HG03342 (cell line): ENCODE results near the gene IRF2BP2.
"Not testable (repeated sequence)": the region's sequence is repeated elsewhere in the genome, so short reads cannot be mapped to it uniquely, and the experiment has no call there.

Experiments used
- ATAC-seq: cut with Tn5 transposase; IDR thresholded peaks from one replicate; pipeline ENCODE4 v1.9.1; 2021; ENCODE audit warnings: mild to moderate bottlenecking, moderate library complexity; ENCODE audit not compliant: unreplicated experiment

Gene IRF2BP2

DNA sequence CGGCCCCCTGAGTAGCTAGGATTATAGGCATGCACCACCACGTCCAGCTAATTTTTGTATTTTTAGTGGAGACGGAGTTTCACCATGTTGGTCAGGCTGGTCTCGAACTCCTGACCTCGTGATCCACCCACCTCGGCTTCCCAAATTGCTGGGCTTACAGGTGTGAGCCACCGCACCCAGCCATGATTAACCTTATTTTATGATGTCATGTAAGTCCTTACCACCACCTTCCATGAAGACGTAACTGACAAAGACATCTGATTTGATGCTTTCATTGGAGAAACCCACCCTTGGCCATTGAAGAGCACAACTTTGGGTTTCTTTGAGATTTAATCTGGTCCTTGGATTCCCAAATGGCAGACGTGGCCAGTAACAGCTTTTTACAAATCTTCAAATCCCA, 24.9 kb upstream of the IRF2BP2 start:
- not testable (repeated sequence) for ATAC-seq

DNA sequence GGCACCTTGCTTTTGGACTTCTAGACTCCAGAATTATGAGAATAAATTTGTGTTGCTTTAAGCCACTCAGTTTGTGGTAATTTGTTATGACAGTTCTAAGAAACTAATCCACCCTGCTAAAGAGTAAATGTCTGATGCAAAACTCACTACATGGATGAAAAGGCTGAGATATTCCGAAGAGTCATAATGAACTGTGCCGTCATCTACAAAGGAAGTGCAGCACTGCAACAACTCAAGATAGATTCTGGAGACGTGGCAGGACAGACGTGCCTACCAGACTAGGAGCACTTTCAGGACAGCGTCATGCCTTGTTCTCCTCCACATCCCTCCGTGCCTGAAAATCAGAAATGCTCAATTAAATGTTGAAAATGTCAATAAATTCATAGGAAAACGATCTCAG, 24.4 kb upstream of the IRF2BP2 start:
- no peak for ATAC-seq

GRCh38 chr1:234633246-234634003, 23.4 kb upstream of the IRF2BP2 start:
- no peak for ATAC-seq

DNA sequence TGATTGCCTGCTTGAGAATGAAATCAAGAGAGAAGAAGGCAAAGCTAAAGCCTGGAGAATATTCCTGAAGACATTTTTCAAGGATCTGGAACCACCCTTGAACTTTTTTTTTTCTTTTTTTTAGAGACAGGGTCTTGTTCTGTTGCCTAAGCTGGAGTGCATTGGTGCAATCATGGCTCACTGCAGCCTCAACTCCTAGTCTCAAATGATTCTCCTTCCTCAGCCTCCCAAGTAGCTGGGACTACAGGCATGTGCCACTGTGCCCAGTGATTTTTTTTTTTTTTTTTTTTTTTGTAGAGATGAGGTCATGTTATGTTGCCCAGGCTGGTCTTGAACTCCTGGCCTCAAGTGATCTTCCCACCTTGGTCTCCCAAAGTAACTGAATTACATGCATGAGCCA, 22.2 kb upstream of the IRF2BP2 start:
- ATAC-seq, result no peak

DNA sequence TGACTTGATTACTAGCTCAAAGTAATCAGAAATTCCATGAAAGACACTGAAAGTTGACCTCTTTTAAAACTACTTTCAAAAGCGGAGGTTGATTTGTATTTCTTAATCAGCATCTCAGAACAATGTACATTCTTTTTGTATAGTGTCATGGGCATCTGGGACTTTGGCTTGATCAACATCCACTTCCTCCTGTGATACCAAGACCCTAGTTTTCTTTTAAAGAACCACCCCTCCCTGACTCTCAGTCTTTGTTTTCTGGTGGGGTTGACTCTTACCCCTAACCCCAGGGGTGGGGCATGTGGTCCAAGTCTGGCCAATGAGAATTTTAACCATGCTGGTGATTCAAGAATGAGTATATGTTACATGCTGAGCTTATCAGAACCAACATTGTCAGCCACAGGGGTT, 21.7 kb upstream of the IRF2BP2 start:
- no peak for ATAC-seq

GRCh38 chr1:234629026-234629425, 19.0 kb upstream of the IRF2BP2 start:
- no peak for ATAC-seq

DNA sequence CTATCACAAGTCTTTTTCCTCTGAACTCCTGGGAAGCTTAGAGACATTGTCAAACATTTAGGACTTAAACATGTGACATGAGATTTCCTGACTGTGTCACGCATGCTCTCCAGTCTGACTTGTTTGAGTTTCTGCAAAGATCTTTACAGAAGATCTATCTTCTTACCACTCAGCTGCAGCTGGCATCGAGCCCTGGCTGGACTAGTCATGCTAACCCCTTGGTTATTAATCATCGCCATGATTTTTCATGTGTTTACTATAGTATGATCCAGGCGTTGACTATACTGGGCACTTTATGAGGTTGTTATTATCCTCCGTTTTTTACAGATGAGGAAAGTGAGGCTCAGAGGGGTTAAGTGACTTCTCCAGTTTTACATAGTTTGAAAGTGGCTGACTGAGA, 18.1 kb upstream of the IRF2BP2 start:
- no peak for ATAC-seq

GRCh38 chr1:234627009-234627950, 17.3 kb upstream of the IRF2BP2 start:
- ATAC-seq, result no peak

GRCh38 chr1:234626391-234626790, 16.4 kb upstream of the IRF2BP2 start:
- no peak for ATAC-seq

- no peak for ATAC-seq
Observed at GRCh38 chr1:234624724-234625117, 14.7 kb upstream of the IRF2BP2 start.

DNA sequence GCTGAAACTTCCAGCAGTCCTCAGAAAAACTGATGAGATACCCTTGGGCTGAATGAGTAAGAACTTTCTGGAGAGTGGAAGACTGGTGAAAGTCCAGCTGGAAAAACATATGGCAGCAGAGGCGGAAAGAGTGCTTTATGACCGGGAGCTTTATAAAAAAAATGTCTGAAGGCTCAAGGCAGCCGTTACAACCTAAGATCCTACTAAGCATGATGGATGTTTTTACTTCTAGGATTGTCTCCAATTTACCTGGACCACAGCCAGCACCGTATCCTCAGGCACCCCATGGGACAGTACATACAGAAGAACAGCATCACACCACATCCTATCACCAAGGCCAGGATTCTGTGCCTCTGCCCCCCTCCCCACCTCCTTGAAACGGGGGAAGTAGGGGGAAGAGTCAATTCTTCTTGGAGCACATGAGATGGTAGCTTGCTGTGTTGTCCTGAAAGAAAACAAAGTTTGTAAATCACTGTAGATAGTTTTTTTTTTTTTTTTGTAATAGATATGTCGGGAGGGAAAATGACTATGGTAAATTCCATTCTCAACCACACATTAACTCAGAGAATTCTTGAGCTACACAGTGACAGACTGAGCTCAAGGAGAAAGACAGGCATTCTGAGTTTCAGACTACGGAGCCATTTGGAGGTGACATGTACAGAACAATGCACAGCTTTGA, 11.8 kb upstream of the IRF2BP2 start:
- no peak for ATAC-seq

- no peak for ATAC-seq
Observed at GRCh38 chr1:234621127-234621468, 11.1 kb upstream of the IRF2BP2 start.

- no peak for ATAC-seq
Observed at GRCh38 chr1:234620272-234621126, 10.5 kb upstream of the IRF2BP2 start.

DNA sequence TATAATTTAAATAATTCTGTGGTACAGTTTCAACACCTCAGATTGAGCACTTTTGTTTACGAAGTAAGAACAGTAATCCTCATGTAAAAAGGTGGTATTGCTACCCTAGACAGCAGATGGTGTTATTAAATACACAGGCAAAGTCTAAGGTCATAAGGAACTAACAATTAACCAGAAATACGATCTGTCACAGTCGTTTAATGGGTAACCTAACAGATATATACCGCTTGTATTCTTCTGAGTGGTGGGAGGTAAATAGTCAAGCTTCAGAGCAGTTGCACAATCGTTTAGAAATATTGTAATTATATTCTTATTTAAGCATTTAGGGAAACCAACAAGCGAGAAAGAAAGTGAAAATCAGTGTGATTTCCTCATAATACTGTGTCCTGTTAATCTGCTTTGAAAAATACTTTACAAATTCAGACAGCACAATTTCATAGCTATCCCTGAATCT, 9.8 kb upstream of the IRF2BP2 start:
- ATAC-seq, result no peak

DNA sequence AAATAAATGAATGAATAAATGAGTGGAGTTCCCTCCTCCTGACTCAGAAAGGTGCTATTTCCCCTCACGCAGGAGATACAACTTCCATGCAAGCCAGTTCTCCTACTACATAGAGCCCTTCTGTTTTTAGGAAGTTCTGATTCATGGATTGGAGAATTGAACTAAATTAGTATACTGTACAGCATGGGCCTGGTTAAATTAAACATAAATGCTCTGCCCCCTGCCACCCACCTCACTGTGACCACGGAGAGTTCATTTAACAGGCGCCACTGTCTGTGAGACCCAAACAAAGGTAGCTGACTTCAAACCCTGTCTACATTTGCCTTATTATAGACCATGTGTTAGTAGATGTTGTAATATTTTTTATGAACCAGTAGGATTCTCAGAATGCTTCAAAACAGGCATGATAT, 9.1 kb upstream of the IRF2BP2 start:
- no peak for ATAC-seq

- no peak for ATAC-seq
Observed at GRCh38 chr1:234618737-234619049, 8.7 kb upstream of the IRF2BP2 start.

DNA sequence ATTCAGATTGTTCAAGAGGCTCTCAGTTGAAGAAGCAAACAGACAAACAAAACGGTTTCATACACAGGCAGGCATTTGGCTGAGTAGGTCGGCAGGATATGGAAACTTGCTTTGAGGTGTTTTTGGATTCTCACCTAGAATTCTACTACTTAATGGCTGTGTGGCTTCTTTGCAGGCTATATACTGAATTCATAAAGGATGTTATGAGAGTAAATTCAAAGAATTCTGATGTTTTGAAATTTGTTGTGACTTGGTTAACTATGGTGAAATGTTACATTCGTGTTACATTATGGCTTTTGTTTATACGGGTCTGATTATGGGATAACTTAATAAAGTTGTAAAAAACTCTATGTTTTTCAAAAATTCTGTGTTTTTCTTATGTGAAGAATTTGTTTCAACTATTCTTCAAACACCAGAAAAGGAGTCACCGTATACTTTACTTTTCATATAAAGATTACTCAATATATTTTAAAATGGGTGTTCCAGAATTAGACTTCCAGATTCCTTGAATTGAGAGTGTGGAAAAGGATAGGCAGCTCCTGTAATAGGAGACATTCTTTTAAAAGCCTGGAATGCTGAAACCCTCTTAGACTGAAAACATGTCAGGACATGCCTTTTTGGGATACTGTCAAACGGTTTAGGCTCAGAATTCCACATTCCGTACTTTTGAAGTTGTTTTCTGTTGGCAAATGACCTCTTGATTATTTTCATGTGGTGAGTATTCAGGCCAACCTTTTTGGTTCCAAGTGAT, 8.2 kb upstream of the IRF2BP2 start:
- ATAC-seq, result no peak

DNA sequence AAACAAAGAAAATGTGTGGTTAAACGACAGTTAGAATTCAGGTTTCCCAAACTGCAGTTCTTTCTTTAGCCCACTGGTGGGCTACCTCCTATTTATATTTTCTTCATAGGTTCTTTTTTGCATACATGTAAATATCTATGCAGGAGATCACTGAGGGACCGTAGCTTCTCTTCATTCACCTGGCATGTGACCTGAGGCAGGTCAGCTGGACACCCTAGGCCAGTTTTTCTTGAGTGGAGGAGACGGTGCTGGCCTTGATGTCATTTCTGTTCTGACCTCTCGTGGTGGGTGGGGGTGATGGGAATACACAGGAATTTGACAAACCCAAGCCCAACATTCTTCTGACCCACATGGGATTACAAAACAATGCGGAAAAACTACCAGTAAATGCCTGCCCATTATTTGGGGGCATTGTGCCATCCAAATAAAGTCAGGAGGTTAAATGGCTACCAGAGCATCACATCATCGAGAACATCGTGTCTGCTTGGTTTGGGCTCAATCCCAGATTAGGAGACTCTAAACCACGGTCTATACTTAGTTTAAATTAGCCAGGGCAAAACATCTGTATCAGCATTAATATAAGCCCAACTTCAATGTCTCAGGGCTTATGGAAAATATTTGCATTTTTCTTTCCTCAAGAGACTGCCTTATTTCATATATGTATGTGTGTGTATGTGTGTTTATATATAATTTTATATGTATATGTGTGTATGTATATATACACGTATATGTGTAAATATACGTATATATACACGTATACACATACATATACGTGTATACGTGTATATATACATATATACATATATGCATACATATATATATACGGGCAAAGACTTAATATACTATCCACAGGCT, 7.4 kb upstream of the IRF2BP2 start:
- no peak for ATAC-seq

DNA sequence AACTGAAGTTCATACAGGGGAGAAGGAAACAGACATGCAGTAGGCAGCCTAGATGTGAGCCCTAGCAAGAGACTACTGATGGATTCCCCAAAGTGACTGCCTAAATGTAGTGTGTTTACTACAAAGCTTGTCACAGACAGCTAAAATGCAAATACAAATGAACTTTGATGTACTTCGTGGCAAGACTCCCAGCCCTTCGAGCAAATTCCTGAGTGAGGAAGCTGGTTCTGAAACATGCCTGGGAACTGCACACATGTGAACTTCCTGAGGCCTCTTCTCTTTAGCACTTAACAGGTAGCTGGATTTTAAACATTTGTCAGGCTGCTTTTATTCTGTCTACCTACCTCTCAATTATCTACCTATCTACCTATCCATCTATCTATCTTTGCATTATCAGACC, 6.7 kb upstream of the IRF2BP2 start:
- no peak for ATAC-seq
